HG03521 (cell line): ENCODE data around the gene TBL1XR1.

ENCODE experiments used
- ATAC-seq: cut with Tn5 transposase; IDR thresholded peaks from one replicate; pipeline ENCODE4 v1.9.1; 2021; ENCODE audit warnings: mild to moderate bottlenecking, moderate library complexity; ENCODE audit not compliant: unreplicated experiment

TBL1XR1 gene

DNA sequence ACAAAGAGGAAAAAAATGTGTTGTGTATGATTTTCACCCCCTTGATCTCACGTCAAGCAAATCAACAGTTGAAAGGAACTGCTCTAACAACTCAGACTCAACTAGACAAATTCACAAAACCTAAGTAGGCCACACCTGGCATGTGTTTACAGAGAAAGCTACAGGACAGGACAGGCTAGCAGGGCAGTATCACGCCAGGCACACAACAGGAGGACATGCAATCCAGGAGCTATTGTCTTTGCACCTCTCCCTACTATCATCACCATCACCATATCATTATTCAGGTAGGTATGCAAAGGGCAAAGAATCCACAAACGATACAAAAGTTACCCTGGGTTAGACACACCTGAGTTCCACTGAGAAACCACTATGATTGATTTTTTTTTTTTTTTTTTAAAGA lies 86.4 kb downstream of the TBL1XR1 start:
- ATAC-seq, result no peak

DNA sequence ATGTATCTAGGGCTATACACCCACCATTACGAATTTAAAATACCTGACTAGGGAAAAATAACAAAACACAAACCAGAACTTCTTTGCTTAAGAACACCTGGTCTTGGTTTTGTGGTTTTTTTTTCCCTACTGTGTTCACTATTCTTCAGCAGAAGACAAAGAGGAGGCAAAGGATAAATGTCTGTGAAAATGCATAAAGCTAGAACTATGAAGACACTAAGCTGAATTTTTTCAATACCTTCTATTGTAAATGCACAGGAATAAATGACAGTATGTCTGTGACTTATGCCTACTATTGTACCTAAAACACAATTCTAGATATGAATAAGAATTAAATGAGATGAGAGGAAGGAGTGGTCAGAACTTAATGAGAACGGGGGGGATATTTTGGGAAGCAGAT lies 86.9 kb downstream of the TBL1XR1 start:
- ATAC-seq, result no peak

DNA sequence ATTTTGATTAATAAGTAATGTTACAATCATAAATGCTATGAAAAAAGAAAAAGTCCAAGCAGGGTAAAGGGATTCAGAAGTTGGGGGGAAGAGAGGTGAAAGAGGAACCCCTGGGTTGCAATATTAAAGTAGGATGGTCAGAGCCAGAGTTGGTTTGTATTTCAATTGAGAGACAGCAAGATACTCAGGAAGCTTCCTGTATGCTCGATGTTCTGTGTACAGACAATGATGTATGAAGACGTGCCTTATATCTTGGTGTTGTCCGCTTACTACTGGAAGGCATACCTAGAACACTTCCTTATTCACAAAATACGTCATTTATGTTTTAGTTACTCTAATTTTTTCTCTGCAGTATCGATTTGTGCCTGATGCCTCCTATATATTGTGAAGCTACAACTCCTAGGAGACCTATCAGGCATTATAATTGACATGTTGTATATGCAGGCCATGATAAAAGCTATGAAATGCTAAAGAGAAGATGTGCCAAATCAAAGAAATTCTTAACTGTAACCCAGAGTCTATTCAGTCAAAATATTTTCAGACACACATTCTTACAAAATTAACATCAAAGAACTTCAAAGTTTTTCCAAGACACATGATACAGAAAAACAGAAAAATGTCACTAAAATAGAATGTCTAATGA lies 87.5 kb downstream of the TBL1XR1 start:
- ATAC-seq, result no peak

DNA sequence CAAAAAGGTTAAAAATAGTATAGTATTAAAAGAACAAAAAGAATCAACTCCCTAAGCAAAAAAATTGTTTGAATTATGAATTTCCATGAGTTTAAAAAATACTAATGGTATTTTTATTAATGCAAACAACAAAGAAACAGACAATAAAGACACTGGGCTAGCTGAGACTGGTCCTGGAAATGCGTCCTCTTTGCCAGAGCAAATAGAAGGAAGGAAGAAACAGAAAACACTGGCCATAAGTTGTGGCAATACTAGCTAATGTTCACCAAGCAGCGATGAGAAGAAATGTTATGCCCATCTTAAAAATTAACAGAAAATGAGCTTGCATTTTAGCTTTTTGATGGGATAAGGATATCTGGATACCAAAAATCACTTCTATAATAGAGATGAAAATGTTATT lies 88.6 kb downstream of the TBL1XR1 start:
- ATAC-seq, result no peak

DNA sequence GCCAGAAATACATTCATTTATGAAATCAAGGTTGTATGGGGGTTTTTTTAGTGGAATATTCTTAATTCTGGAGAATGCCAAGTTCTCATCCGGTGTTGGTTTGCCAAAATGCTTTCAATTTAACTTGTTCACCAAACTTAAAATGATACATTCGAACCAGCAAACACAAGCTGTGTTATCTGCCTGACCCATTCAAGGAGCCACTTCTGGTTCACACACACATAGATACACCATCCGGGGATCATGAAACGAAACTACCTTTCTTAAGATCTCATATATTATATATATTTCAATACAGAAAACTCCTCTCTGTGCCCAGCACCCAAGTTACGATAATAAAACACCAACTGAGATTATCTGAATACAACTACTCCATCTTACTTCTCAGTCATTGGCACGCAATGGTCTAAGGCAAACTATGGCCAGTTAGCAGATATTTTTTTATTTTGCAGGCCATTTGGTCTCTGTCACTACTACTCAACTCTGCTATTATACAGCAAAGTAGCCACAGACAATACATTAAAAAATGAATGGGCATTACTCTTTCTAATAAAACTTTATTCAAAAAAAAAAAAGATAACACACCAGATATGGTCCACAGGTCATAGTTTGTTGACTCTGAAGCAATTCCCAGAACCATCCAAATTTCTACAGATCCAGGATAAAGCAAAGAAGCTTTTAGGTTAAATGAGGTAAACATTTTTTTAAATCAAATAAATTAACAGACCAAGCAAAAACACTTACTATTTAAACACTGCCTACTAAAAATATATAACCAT lies 89.6 kb downstream of the TBL1XR1 start:
- ATAC-seq, result no peak

DNA sequence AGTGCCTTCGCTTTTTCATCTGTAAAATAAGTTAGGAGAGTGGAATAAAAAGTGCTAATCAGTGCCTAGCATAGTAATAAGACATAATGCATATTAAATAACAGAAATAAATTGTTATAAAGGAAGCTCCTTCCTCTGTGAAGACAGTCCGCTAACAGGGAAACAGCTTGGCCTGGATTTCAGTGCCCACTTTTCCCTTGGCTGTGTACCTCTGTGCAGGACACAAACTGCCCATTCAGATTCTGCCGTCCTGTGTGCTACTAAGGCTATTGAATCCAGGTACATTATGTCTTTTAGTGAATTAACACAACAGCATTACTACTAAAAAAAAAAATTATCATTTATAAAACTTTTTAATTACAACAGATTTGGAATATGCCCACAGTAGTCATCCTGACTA lies 90.7 kb downstream of the TBL1XR1 start:
- no peak for ATAC-seq

DNA sequence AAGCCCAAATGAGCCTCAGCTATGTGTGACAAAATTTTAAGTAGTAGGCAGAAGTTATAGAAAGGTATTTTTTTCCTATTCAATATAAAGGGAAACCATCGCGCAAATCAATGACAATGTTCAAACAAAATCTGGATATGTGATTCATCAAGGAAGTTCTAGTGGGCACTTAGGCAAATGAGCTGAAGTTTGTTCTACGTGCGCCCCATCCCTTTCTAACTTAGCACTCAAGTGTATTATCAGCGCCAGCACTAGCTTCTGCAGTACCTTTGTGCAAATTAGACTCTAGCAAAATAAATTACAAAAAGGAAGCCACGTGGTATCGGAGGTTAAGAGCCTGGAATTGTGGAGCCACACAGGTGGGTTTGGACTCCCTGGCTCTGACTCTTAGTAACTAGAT lies 91.1 kb downstream of the TBL1XR1 start:
- no peak for ATAC-seq

DNA sequence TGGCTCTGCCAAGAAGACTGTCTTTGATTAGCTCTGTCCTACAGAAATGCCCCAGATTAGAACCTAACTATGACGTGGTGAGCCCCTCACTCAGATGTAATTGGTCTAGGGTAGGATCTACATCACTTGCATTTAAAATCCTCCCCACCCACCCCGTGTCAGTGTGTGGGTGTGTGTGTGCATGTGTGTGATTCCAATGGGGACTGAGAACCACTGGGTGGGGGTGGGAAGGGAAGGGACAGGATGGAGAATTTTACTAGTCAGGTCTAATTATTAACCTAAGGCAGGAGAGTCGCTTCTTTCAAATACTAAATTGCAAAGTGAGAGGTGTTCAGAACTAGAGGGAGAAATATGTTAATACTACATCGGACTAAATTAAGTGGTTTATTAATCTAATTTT lies 91.7 kb downstream of the TBL1XR1 start:
- ATAC-seq, result no peak

DNA sequence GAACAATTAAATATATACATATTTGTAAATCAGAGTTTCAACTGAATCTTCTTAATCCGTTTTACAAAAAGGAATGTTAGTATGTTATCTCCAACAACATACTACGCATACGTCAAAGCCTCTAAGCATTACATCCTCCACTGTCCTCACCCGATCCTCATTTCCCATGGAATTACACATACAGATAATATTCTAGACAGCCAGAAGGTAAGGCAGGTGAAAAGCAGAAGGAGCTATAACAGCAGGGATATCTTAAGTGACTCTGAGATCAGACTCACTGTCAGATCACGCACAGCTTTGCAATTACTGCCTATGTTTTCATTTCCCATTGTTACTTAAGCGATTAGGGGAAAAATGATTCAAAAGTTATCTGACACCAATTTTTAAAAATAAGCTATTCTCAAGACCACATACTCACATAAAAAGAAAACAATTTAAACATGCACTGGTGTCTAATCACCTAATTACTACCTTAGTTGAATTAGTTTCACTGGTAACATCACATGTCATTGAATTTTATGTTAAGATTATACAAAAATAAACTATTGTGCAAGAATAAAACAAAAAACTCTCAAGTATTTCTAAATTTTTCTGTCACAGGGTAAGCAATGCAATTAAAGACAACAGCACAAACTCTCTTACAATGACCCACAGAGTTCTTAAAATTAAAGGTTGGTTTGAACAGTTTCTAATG lies 92.8 kb downstream of the TBL1XR1 start:
- no peak for ATAC-seq

DNA sequence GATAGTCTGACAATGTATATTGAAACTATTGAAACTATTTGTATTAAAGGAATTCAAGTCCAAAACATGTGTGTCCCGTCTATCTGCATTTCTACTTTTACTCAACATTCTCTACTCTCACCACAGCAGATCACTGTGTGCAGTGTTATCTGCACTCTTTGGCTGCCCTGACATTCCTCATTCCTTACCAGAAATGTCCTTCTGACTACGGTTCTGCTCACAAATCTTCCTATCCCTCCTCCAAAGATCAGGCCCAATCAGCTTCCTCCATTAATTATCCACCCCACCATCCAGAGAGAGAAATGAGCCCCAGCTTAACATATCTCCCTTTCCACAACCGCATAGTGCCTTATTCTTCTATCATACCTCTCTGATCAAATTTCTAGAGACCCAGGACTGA lies 94.7 kb downstream of the TBL1XR1 start:
- ATAC-seq, result no peak

DNA sequence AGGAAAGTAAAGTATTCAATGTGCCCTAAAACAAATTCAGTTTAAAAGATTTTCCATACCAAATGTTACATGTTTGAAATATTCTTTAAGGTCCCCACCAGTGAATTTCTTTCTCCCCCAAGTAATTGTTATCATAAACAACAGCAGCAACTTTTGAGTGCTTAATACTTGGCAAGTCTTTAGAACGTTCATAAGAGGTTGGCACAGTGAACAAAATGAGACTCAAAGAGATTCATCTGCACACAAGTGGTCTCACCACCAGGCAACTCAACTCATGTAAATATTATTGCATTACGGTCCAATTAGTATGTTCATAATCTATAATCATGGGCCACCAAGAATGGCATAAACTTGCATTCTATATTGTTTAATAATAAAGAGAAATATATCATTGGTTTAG lies 98.7 kb downstream of the TBL1XR1 start:
- ATAC-seq, result no peak

DNA sequence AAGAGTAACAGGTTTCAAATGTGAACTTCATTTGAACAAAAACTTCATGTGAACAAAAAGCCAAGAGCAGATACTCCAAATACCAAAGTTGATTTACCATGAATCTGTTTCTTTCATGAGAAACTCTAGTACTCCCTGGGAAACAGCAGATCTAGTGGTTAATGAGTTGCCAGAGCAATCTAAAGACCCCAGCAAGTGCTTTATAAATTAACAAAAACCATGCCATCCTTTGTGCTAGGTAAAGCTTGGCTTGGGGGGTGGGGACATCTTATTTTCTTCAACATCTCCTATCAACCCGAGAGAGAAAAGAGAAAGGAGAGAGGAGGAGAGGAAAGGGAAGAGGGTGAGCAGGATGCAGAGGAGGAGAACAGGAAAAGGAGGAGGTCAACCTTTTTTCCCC lies 100.7 kb downstream of the TBL1XR1 start:
- no peak for ATAC-seq

DNA sequence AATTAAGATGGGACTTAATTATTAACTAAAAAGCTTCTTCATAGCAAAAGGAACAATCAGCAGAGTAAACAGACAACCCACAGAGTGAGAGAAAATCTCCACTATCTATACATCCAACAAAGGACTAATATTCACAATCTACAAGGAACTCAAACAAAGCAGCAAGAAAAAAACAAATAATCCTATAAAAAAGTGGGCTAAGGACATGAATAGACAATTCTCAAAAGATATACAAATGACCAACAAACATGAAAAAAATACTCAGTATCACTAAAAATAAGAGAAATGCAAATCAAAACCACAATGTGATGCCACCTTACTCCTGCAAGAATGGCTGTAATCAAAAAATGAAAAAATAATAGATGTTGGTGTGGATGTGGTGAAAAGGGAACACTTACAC lies 103.3 kb downstream of the TBL1XR1 start:
- ATAC-seq, result no peak

DNA sequence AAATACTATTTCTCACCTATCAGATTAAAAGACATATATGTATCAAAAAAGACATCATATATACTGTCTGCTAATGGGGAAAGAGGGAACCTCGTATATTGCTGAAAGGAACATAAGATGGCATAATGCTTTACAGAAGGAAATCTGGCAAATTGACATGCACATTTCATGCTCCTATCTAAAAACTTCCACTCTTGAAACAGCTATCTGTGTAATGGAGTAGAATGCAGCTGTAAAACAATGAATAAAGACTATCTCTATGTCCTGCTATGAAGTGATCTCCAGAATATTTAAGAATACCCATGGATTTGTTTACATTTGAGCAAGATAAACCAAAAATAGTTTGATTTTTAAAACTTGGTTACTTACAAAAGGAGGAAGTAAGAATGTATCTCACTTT lies 107.4 kb downstream of the TBL1XR1 start:
- ATAC-seq, result no peak

DNA sequence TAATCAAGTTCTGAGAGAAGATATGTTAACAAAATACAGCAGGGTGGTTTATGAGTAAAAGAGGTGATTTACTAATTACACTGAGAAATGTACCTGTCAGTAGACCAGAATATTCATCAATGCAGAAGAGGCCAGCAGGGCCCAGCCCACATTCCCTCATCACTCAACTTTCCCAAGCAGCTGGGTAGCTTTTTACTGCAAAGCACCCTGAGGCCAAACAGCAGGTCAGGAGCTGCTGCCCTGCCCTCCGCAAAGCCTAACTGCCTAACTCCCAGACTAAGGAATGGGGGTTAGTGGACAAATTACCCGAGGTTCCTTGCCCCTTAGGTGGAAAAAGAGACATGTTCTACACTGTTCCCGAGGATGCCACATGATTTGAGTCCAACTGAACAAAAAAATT lies 108.2 kb downstream of the TBL1XR1 start:
- ATAC-seq, result no peak

DNA sequence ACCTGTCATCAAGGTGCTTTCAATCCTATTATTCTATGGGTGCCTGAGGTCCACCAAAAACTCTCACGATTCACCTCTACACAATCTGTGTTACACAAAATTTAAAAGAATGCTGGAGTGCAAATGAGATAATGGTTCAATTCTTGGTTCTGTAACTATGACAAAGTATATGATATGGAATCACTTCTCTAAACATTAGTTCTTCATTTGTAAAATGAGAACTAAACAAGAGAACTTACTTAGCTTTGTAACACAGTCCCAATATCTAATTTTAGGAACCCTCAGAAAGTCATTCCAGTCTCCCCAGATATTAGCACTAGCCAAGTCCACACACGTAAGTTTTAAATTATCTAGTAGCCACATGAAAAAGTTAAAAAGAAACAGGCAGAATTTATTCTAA lies 111.5 kb downstream of the TBL1XR1 start:
- ATAC-seq, result no peak

DNA sequence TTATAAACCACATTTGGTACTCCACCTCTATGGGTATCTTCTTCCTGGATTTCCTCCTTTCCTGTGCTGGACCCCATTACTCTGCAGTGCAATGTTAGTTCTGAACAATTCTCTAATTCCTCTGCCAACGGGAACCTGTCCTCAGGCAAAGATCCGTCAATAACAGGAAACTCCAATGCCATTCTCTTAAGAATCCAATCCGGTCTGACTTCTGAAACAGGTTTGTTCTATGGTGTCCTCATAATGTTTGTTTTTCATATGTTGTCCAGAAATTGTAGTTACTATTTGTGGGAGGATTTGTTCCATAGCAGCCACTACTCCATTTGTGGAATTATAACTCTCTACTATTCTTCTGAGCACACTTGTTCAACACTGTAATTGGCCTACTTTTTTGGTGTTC lies 112.7 kb downstream of the TBL1XR1 start:
- ATAC-seq, result no peak

DNA sequence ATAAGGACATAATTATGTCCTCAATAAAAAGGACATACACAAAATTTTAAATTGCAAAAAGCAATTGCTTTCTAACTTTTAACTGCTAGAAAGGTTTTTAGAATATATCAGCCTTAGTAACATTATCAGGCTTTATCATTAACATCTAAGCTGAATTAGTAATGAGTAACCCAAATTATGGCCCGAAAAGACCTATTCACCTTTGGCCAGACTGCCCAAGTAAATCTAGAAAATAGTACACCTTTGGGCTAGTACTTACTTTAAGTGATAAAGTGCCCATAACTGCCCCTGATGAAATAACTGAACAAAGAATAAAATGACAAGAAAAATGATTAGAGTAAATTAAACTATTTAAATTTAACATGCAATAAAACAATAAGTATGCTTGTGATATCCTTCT lies 117.2 kb downstream of the TBL1XR1 start:
- no peak for ATAC-seq

DNA sequence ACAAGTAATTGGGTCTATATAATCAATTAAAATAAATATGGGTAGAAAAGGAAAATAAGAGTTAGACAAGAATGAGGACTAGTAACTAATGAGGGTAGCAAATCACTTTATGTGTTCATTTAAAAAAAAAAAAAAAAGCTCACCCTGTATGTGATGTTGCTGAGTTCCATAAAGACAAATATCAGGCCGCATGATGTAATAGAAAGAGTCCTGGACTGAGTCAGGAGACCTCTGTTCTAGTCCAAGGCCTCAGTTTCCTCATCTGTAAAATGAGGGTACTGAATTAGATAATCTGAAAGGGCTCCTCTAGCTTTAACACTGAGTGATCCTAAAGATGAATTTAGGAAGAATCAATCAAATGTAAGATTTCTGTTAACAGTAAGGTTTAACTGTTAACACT lies 117.6 kb downstream of the TBL1XR1 start:
- no peak for ATAC-seq

DNA sequence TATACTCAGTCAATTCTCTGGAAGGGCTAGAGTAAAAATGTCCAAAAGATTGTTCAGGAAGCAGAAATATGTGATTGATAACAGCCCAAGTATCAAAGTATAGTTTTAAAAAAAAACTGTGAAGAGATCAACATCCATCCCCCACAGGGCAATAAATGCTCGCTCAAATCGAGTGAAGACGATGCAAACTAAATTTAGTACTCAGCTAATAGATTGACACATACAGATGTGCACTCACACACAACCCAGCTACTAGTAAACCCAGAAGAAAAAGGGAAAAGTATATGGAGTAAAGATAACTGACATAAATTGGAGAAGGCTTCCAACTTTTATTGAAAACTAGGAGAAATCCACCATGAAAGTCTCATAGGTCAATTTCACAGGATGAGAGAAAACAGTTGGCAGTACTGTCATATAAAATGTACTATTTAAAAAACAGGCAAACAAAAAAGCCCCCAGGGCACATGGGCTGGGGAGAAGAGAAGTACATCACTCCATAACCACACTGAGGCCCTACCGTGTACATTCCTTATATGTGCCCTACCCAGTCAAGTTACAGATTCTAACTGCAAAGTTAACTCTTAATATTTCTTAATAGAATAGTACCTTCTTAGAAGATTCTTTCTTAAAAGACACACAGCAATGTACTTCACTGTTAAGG lies 125.7 kb downstream of the TBL1XR1 start:
- no peak for ATAC-seq

DNA sequence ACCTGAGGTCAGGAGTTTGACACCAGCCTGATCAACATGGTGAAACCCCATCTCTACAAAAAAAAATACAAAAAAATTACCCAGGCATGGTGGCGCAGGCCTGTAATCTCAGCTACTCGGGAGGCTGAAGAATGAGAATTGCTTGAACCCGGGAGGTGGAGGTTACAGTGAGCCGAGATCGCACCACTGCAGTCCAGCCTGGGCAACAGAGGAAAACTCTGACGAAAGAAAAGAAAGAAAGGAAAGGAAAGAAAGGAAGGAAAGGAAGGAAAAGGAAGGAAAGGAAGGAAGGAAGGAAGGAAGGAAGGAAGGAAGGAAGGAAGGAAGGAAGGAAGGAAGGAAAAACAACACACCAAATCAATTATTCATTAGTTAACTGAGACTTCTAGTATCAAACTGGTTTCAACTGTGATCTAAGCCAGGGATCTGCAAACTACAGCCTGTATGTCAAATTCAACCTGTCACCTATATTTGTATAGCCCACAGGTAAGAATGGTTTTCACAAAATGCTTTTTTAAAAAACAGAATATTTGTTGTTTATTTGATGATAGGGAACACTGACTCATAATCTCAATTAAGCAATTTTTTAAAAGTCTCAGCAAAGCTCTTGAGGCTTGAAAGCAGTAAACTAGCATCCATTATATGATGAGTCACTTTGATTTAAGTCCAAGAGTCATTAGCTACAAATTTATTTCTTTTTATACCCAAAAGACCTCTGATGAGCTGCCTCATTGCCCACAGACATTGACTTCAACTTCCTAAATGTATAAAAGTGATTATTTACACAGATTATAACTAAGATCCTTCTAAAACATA lies 127.6 kb downstream of the TBL1XR1 start:
- ATAC-seq, result no peak
